ENCODE measurements around the gene MGARP.

DNA sequence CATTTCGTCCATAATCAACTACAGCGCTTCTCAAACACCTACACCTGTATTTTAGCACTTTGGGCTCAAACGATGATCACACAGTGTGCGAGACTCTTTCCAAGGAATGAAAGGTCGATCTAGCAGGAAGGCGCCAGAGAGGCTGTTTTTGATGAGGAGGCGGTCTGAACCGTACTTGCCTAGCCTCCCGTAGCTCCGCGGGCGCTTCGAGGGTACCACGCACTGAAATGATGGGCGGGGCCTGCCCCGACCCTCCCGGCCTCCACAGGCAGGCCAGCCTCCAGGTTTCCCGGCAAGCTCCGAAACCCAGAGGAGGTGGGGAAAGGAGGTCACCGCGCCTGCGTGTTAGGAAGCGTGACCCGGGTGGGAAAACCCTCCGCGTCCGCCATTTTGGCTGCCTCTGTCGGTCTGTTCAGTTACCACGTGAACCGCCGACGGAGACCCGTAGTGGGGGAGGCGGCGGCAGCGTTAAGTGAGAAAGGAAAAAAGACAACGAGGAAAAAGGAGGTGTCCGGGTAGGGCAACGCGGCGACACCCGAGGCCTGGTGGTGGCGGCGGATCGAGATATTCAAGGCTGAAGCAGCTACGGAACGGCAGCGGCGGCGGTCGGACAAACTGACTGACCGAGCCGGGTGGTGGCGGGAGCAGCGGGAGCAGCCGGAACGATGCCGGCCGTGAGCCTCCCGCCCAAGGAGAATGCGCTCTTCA, 21.2 kb upstream of the MGARP start, which contains the start of gene NAA15:
- TF ChIP-seq CTCF (IDR thresholded peaks at IDR 0.05; ENCODE audit: insufficient read depth, low read depth, low read length) (no peak), EZH2 (IDR thresholded peaks at IDR 0.05; ENCODE audit: insufficient read depth, low read length) (no peak)
